GM12872 (cell line): ENCODE results near the gene PMVK.
A peak's percentile ranks its signal among the peaks of the same experiment; 100 is the strongest.

ENCODE experiments used
- TF ChIP-seq, protein P1 (sequence below): IDR thresholded peaks from 3 replicates; pipeline ENCODE4 v1.5.1; 2011; ENCODE audit warnings: low read depth, mild to moderate bottlenecking, low read length, moderate library complexity; ENCODE audit not compliant: insufficient read depth

PMVK gene

DNA sequence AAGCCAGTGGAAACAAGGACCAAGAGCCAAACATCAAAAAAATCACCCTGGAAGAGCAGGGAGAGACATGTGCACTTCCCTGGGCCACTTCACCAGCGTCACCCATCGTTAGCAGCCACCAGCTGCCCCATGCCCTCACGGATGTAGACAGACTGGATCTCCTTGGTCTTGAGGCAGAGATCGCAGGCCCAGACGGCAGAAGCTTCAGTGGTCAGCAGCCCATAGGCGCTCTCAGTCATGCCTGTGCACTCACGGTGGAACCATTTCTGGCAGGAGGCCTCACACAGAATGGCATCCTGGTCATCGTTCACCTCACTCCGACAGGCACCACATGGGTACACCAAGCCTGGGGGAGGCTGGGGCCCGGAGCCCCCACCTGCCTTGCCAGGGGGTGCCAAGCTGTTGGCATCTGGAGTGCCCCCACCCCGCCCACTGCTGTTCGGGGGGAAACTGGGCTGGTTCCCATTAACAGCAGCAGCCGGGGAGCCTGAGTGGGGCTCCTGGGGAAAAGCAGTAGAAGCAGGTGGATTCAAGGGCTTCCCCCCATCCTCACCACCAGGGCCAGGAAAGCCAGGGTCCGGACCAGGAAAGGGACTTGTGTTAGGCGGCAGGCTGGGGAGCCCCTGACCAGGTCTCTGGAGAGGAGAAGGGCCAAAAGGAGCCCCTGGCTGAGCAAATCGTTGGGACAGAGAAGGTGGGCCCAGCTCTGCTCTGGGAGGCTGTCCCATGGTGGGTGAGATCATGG lies 22.3 kb upstream of the PMVK start:
- TF ChIP-seq, protein P1, sequence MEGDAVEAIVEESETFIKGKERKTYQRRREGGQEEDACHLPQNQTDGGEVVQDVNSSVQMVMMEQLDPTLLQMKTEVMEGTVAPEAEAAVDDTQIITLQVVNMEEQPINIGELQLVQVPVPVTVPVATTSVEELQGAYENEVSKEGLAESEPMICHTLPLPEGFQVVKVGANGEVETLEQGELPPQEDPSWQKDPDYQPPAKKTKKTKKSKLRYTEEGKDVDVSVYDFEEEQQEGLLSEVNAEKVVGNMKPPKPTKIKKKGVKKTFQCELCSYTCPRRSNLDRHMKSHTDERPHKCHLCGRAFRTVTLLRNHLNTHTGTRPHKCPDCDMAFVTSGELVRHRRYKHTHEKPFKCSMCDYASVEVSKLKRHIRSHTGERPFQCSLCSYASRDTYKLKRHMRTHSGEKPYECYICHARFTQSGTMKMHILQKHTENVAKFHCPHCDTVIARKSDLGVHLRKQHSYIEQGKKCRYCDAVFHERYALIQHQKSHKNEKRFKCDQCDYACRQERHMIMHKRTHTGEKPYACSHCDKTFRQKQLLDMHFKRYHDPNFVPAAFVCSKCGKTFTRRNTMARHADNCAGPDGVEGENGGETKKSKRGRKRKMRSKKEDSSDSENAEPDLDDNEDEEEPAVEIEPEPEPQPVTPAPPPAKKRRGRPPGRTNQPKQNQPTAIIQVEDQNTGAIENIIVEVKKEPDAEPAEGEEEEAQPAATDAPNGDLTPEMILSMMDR, result no peak

DNA sequence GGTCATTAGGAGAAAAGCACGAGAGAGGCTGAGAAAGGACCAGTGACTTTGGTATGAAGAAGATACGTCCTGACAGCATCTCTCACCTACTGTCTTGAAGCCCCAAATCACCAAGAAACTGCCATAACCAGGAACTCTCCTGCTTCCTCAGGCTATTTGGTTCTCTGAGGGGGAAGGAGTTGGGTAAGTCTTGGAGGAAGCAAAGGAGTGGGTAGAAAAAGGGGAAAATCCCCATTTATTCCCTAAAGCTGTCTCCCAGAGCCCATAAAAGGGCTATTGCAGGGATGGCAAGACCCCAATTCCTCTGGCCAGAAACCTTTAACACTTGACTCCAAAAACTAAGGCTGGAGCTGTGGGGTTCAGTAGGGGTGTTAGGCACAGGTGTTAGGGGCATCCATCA lies 21.5 kb upstream of the PMVK start:
- TF ChIP-seq, protein P1, result no peak

DNA sequence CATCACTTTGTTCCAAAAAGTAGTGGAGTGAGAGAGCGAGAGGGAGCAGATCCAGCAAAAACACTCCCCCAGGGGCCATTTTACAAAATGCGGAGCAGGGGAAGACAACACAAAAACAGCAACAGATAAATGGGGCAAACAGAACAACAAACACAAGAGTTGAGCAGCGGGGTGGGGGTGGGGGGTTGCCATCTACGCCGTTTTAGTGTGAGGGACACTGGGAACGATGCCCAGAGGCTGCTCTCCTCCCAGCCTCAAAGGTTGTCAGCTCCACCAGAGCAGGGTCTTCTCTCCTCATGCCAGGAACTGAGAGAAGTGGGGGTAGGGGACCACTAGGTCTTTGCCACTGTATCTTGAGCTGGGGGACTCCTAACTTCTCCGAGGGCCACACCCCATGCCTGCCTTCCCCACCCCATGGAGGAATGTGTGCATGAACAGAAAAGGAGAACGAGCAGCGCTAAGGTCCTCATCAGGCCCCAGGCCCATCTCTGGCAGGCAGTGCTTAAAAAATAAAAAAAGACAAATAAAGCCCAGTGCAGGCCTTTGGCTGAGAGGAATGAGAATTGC lies 20.7 kb upstream of the PMVK start:
- TF ChIP-seq, protein P1, result no peak

DNA sequence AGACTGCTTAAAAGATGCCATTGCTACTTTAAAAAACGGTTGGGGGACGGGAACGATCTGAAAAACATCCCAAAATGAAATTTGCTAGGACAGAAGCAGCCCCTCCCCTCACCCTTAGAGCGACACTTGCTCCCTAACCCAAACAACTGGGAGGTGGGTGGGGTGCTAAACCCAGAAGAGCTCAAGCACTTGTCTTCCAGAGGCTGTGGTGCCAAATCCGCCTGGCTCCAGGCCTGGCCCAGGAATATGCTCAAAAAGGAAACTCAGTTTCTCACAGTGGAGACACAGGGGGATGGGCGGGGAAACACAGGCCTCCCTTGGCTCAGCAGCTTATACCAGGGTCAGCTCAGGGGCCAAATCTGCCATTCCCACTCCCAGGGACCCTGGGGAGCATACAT lies 20.0 kb upstream of the PMVK start:
- TF ChIP-seq, protein P1, result no peak

DNA sequence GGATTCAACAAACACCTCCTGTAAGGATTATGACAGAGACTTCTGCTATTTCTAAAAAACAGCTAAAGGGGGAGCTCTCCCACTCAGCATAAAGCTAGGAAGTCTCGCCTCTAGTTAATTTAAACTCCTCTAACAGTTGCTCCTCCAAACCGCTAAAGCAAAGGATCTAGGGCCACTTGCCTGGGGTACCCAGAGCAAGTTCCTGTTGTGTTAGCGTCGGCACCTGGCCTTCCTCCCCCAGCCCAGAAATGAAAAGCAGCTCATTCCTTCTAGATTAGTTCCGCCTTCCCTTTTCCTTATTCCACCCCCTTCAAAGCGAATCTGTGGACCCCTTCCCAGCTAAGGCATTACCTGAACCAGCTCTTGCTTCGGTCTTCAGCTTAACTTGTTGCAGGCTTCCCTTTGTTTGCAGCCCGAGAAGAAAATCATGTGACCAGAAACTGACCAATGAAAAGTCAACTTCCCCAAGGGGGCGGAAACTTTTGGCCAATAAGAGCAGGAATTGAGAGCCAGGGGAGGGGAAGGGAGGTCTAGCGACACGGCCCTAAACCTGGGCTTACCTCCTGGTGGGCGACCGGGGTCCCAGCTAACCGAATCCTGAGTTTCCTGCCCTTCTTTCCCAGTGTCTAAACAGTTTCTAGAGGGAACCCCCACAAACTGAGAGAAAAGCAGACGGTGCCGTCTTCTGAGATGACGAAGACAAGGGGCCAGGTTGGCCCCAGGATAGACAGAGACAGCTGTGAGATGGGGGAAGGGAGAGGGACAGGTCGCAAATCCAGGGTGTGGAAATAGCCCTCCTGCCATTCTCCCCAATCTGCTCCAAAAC lies 19.4 kb upstream of the PMVK start, which contains the start of gene PBXIP1:
Gene PBXIP1, minus strand, starts transcription at position 382 of the 826 bp plus-strand sequence. CDS start 2,378 bp downstream, outside the sequence.
- TF ChIP-seq, protein P1, result peak; percentile 34; the same call in 1 of the 3 replicates

DNA sequence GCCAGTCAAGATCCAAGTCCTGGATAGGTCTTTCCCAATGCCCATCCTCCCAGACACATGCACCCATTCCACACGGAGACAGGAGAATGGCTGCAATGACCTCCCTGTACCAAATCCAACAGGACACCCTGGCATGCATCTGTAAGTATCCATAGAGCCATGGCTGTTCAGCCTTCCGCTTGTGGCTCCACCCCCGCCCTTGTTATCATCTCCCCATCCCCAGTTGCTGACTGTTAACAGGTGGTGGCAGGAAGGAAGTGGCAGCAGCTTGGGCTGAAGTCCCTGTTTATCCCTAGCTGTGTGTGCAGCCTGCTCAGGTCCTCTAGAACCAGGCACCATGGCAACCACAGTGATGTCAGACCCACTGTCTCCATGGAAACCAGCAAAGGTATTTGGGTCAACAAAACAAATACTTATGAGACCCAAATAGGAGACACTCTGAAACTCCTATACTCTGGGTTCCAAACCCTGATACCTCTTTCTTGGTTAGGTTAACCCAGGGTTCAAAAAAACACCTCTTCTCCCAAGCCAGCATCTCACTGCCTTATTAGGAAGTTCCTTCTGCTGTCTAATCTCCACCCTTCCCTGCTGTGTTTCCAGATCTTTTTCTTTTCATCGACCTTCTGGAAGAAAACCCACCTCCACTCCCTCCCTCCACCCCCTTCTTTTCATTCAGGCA lies 18.7 kb upstream of the PMVK start:
- TF ChIP-seq, protein P1, result no peak

DNA sequence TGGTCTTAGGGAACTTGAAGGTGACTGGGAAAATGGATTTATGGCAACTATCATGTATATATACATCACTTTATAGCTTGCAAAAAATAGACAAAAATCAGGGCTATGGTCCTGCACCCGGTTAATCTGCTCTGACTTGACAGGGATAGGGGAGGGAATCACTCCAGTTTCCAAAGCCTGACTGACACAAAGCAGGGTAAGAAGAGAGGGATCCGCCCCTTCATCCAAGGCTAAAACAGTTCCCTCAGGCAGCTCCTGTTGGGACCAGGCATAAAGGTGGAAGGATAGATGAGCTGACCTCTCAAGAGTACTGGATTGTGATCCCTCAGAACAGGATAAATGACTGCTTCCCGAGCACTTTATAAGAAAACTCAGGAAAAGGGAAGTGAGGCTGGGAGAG lies 18.0 kb upstream of the PMVK start:
- TF ChIP-seq, protein P1, result no peak
